GM23248 (cell line): ENCODE measurements around the gene VWA8. TPM values are rescaled to one million over a fixed set of nuclear protein-coding genes. Genes with fewer than 3 reads are reported as not detected.

ENCODE experiments used
- DNase-seq: peaks from one replicate; pipeline ENCODE4 v3.0.0-alpha.2; 2015
- H2AFZ ChIP-seq: fragments of 200-600 bp; sonication (generic); 2 replicates; pipeline ENCODE4 v1.6.1; 2016; ENCODE audit warnings: antibody characterized with exemption
- H3F3A ChIP-seq: fragments of 200-600 bp; sonication (generic); 2 replicates; pipeline ENCODE4 v1.6.1; 2016; ENCODE audit warnings: mild to moderate bottlenecking, antibody characterized with exemption, mixed run types; ENCODE audit not compliant: insufficient read depth
- H3K27ac ChIP-seq: fragments of 200-600 bp; sonication (generic); 2 replicates; pipeline ENCODE4 v1.5.1; 2016; ENCODE audit warnings: mild to moderate bottlenecking
- H3K27me3 ChIP-seq: fragments of 200-600 bp; sonication (generic); replicated peaks from 2 replicates; pipeline ENCODE4 v1.6.1; 2016; ENCODE audit warnings: mild to moderate bottlenecking; ENCODE audit not compliant: insufficient read depth
- H3K36me3 ChIP-seq: fragments of 200-600 bp; sonication (generic); 2 replicates; pipeline ENCODE4 v1.6.1; 2016; ENCODE audit warnings: low read depth, mild to moderate bottlenecking
- H3K4me1 ChIP-seq: fragments of 200-600 bp; sonication (generic); 2 replicates; pipeline ENCODE4 v1.6.1; 2016; ENCODE audit warnings: mild to moderate bottlenecking; ENCODE audit not compliant: insufficient read depth
- H3K4me2 ChIP-seq: fragments of 200-600 bp; sonication (generic); one replicate; pipeline ENCODE4 v1.6.1; 2016; ENCODE audit warnings: mild to moderate bottlenecking; ENCODE audit not compliant: unreplicated experiment
- H3K4me3 ChIP-seq: fragments of 200-600 bp; sonication (generic); 2 replicates; pipeline ENCODE4 v1.5.1; 2016; ENCODE audit warnings: mild to moderate bottlenecking
- H3K79me2 ChIP-seq: fragments of 200-600 bp; sonication (generic); 2 replicates; pipeline ENCODE4 v1.6.1; 2016; ENCODE audit warnings: mild to moderate bottlenecking; ENCODE audit not compliant: insufficient read depth
- H3K9ac ChIP-seq: fragments of 200-600 bp; sonication (generic); 2 replicates; pipeline ENCODE4 v1.6.1; 2016; ENCODE audit warnings: mild to moderate bottlenecking
- H3K9me2 ChIP-seq: fragments of 200-600 bp; sonication (generic); 2 replicates; pipeline ENCODE4 v1.6.1; 2016; ENCODE audit warnings: mixed run types, mild to moderate bottlenecking, moderate library complexity; ENCODE audit not compliant: insufficient read depth
- H3K9me3 ChIP-seq: fragments of 200-600 bp; sonication (generic); one replicate; pipeline ENCODE4 v1.6.1; 2017; ENCODE audit warnings: low read depth
- H4K20me1 ChIP-seq: fragments of 200-600 bp; sonication (generic); 2 replicates; pipeline ENCODE4 v1.6.0; 2016; ENCODE audit not compliant: insufficient read depth
- EZH2 ChIP-seq: fragments of 200-600 bp; sonication (generic); IDR thresholded peaks from 2 replicates; pipeline ENCODE4 v1.6.1; 2018; ENCODE audit warnings: antibody characterized with exemption, mild to moderate bottlenecking; ENCODE audit not compliant: insufficient read depth, poor library complexity, severe bottlenecking
- EZH2phosphoT487 ChIP-seq: fragments of 200-600 bp; sonication (generic); IDR thresholded peaks from 2 replicates; pipeline ENCODE4 v1.6.1; 2018; ENCODE audit warnings: antibody characterized with exemption, moderate library complexity, mild to moderate bottlenecking, low read depth; ENCODE audit not compliant: insufficient read depth
- WGBS, 2 experiments: methylation state at CpG; one replicate each; pipeline ENCODE4 v1.1.6; 2015 to 2017; ENCODE audit warnings: low lambda C conversion rate in 2 of 2, low coverage in 1 of 2; ENCODE audit errors: missing lambda C conversion rate in 2 of 2; 5-methylcytosine and 5-hydroxymethylcytosine counted together
- in situ Hi-C: fragments of 300-500 bp; cut with MboI; formaldehyde crosslinking; loops from 2 replicates; pipeline ENCODE4 v1.15.0; 2020
- polyA plus RNA-seq: library from polyadenylated mRNA; unstranded; fragments of >200 nt; fragmentation: Nextera tagmentation; extraction: Ambion mirVana; gene quantifications from 2 replicates; pipeline ENCODE4 v1.2.1, GENCODE V29; 2016
- total RNA-seq: library from RNA; depleted of rRNA; stranded (reverse); fragments of >200 nt; shearing (Covaris generic); gene quantifications from 2 replicates; pipeline ENCODE4 v1.2.3, GENCODE V29; 2014

VWA8 gene
- total and polyA plus RNA-seq, 2 experiments from 2014 or later: 3.9 to 10.1 TPM

DNA sequence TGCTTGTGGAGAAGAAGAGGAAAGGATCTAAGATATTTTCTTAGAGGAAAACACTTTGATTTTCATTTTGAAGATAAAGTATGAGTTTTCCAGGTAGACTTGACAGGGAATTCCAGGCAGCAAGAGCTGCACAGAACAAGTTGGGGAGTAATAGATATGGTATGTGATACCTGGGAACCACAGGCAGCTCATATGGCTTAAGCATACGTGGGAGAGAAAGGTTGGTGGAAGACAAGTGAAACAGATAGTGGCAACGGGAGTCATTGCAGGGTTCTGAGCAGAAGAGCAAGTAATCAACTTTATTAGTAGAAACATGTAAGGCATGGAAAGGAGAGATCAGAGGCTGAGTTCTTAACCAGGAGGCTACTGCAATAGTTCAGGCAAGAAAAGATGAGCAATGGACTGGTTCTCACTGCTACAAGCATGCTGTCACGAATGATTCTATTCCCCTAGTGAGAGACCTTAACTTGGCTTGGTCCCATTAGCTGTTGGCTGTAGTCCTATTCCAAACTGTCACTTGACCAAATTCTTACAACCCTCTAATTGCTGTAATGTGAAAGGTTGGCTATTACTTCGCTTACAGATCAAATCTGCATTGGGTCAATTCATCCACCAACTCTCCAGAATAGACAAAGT is 217.9 kb downstream of the VWA8 start:
- TF ChIP-seq EZH2 (no peak), EZH2phosphoT487 (no peak)
- H3K79me2 ChIP-seq: no peaks in the 10 kb centered on the region
- H2AFZ ChIP-seq: no peak overlapping the region
- no peaks in the 10 kb centered on the region for H3K36me3 ChIP-seq
- H3K27me3 ChIP-seq: no peaks in the 10 kb centered on the region
- no peaks in the 10 kb centered on the region for H4K20me1 ChIP-seq
- H3K4me1 ChIP-seq: peaks cover 8% of the 10 kb centered on the region
- 65 to 77% methylated on average over 4 of the region's 4 CpGs for WGBS, 2 experiments
- no peaks in the 10 kb centered on the region for H3F3A ChIP-seq
- H3K4me2 ChIP-seq: no peak overlapping the region
- DNase-seq: no peak
- in situ Hi-C loops: no loop called here
- H3K4me3 ChIP-seq: no peak overlapping the region
- no peaks in the 10 kb centered on the region for H3K9me2 ChIP-seq
- H3K9me3 ChIP-seq: no peaks in the 10 kb centered on the region
- no peak overlapping the region for H3K27ac ChIP-seq
- H3K9ac ChIP-seq: no peak overlapping the region

DNA sequence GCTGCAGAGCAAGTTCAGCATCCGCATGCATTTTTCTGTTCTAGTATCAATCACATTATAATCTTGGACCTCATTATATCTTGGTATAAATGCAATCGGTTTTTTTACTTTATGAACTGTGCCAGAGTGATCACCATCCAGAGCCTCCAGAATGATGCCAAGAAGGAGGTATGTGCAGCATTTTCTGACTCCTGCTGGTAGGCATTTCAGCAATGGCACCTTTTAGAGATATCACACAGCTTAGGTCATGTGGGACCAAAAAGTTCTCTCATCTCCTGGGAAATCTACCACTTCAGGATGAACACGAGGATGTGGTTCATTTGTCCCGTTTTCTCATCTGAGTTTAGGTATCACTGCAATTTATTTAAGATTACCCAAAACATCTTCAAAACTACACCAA is 220.4 kb downstream of the VWA8 start:
- in situ Hi-C loops: no loop called here
- Histone ChIP-seq H4K20me1 (no peaks in the 10 kb centered on the region), H2AFZ (no peak overlapping the region), H3K79me2 (no peaks in the 10 kb centered on the region), H3K9me3 (no peaks in the 10 kb centered on the region), H3F3A (no peaks in the 10 kb centered on the region), H3K9ac (no peak overlapping the region), H3K27ac (no peak overlapping the region), H3K27me3 (no peaks in the 10 kb centered on the region), H3K4me3 (no peak overlapping the region), H3K4me2 (no peak overlapping the region), H3K4me1 (no peaks in the 10 kb centered on the region), H3K36me3 (no peaks in the 10 kb centered on the region), H3K9me2 (no peaks in the 10 kb centered on the region)
- no peak for DNase-seq
- WGBS, 2 experiments: 92 to 97% methylated on average over 4 of the region's 4 CpGs
- no peak for TF ChIP-seq EZH2
- TF ChIP-seq EZH2phosphoT487: no peak

DNA sequence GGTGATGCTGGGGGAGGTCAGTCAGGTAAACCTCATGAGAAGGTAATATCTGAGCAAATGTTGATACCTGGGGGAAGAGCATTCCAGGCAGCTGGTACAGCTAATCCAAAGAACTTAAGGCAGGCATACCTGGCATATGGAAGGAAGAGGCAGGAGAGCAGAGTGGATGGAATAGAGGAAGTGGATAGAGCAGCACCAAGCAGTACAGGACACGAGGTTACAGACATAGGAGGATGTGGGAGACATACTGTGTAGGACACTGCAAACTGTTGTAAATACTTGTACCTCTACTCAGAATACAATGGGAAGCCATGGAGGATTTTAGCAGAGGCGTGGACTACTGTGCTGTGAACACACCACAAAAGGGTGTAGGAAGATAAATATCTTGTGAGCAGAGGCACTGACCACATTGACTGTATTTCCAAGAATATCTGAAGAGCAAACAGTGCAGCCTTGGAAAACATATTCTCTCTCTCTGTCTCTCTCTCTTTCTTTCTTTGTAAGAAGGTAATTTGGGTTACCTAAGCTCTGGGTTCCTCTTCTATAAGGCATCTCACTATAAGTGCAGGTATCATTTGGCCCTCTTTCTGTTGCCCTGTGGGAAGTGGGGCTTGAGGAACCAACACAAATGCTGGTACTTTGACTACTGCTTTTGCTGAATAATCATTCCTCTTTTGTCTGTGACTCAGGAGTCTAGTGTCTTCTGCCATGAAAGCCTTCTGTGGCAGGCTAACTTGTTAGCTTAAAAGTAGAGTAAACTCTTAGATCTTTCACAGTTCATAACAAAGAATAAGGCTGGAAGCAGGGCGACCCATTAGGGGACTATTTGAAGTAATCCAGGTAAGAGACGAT is 238.0 kb downstream of the VWA8 start:
- Histone ChIP-seq H3K9ac (no peak overlapping the region), H3K4me2 (no peak overlapping the region), H3K9me2 (no peaks in the 10 kb centered on the region; the same call in 1 of the 2 replicates), H3K4me3 (no peak overlapping the region), H3K36me3 (peaks cover 10% of the 10 kb centered on the region; the same call in 1 of the 2 replicates), H3K9me3 (no peaks in the 10 kb centered on the region), H3K4me1 (no peaks in the 10 kb centered on the region), H4K20me1 (no peaks in the 10 kb centered on the region), H3K27me3 (no peaks in the 10 kb centered on the region), H3K27ac (no peak overlapping the region), H2AFZ (no peak overlapping the region), H3F3A (no peaks in the 10 kb centered on the region), H3K79me2 (no peaks in the 10 kb centered on the region)
- TF ChIP-seq EZH2phosphoT487 (no peak), EZH2 (no peak)
- in situ Hi-C loops: no loop called here
- no peak for DNase-seq
- WGBS, 2 experiments: 91 to 92% methylated on average over 4 of the region's 4 CpGs

DNA sequence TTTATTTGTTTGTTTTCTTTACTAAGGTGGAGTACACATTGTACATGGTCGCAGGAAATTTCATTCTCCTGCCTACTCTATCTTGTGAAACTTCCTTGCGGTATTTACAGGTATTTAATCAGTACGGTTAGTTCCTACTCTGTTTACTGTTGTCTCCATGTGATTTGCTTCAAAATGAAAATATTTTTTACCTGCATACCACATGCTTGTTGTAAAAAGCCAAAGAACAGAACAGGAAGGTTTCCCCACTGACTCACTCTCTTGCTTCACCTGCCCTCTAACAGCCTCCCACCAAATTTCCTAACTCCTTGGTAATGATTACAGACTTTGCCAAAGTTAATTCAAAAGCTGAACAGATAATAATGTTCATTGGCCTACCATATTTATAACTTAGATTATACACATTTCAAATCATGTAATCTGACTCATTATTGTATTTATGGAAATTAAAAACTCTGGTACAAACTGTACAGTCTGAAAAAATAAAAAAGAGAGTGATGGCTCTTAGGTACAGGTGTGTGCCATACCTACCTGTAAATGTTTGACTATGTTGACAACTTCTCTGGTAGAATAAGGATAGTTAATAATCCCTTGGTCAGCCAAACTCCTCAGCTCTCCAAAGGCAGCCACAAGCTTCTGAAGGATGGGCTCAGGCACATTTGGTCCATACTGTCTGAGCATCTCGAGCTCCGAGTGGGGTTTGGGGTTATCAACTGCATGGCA is 239.9 kb downstream of the VWA8 start:
- Histone ChIP-seq H3K27me3 (no peaks in the 10 kb centered on the region), H3K4me1 (no peaks in the 10 kb centered on the region), H4K20me1 (no peaks in the 10 kb centered on the region), H3K9me2 (no peaks in the 10 kb centered on the region; the same call in 1 of the 2 replicates), H3F3A (no peaks in the 10 kb centered on the region), H3K9ac (no peak overlapping the region), H3K9me3 (no peaks in the 10 kb centered on the region), H3K36me3 (peaks cover 10% of the 10 kb centered on the region; the same call in 1 of the 2 replicates), H2AFZ (no peak overlapping the region), H3K4me3 (no peak overlapping the region), H3K4me2 (no peak overlapping the region), H3K27ac (no peak overlapping the region), H3K79me2 (no peaks in the 10 kb centered on the region)
- no peak for TF ChIP-seq EZH2
- TF ChIP-seq EZH2phosphoT487: no peak
- in situ Hi-C loops: no loop called here
- no peak for DNase-seq
- 97 to 98% methylated on average over 5 of the region's 5 CpGs for WGBS, 2 experiments
